SJSA1 (cell line): ENCODE measurements around the gene TAF1C. TPM values are rescaled to one million over a fixed set of nuclear protein-coding genes. Genes with fewer than 3 reads are reported as not detected.

Source experiments
- DNase-seq, 2 experiments: peaks; one replicate each; pipeline ENCODE4 v3.0.0-alpha.2; 2015 to 2020; ENCODE audit warnings: low spot score in 2 of 2, low read depth in 1 of 2
- H3K27ac ChIP-seq: fragments of 250-450 bp; sonication (Bioruptor Pico); 2 replicates; pipeline ENCODE4 v1.5.1; 2020; ENCODE audit warnings: mild to moderate bottlenecking, moderate library complexity
- H3K27me3 ChIP-seq: fragments of 250-450 bp; sonication (Bioruptor Pico); replicated peaks from 2 replicates; pipeline ENCODE4 v1.5.1; 2020; ENCODE audit warnings: mild to moderate bottlenecking, moderate library complexity
- H3K36me3 ChIP-seq: fragments of 250-450 bp; sonication (Bioruptor Pico); 2 replicates; pipeline ENCODE4 v1.5.1; 2020; ENCODE audit warnings: mild to moderate bottlenecking
- H3K4me1 ChIP-seq: fragments of 250-450 bp; sonication (Bioruptor Pico); replicated peaks from 2 replicates; pipeline ENCODE4 v1.6.1; 2021; ENCODE audit warnings: mild to moderate bottlenecking
- H3K4me3 ChIP-seq: fragments of 250-450 bp; sonication (Bioruptor Pico); 2 replicates; pipeline ENCODE4 v1.5.1; 2020; ENCODE audit warnings: mild to moderate bottlenecking
- H3K9me3 ChIP-seq: fragments of 250-450 bp; sonication (Bioruptor Pico); replicated peaks from 2 replicates; pipeline ENCODE4 v1.5.1; 2020; ENCODE audit warnings: mild to moderate bottlenecking
- total RNA-seq: library from RNA; depleted of rRNA; stranded (reverse); fragments of >200 nt; shearing (Covaris generic); gene quantifications from 2 replicates; pipeline ENCODE4 v1.2.3, GENCODE V29; 2014; rRNA removed

TAF1C gene
- total RNA-seq, 1 experiment from 2014 or later, result 20.5 TPM

- Histone ChIP-seq H3K36me3 (peaks cover 11% of the 10 kb centered on the region), H3K9me3 (no peaks in the 10 kb centered on the region), H3K27me3 (no peaks in the 10 kb centered on the region), H3K4me3 (no peak overlapping the region), H3K27ac (no peak overlapping the region), H3K4me1 (peaks cover 26% of the 10 kb centered on the region)
- DNase-seq, result no peak
These were observed 54.2 kb downstream of the TAF1C start for GRCh38 chr16:84132527-84133285.

- H3K27ac ChIP-seq, result no peak overlapping the region
- H3K4me1 ChIP-seq, result peaks cover 10% of the 10 kb centered on the region
- H3K27me3 ChIP-seq, result no peaks in the 10 kb centered on the region
- no peak overlapping the region for H3K4me3 ChIP-seq
- DNase-seq, result no peak
- peaks cover 11% of the 10 kb centered on the region for H3K36me3 ChIP-seq
- H3K9me3 ChIP-seq, result no peaks in the 10 kb centered on the region
These were observed 55.7 kb downstream of the TAF1C start for GRCh38 chr16:84131117-84131516.

Other genes starting within 250 kb of the TAF1C start
- 1.7 and 6.4 TPM in 2 replicates for gene OSGIN1, start 233.8 kb downstream of the TAF1C start, total RNA-seq
- gene NECAB2, start 218.8 kb downstream of the TAF1C start, total RNA-seq, result not detected in 2 replicates
- gene SLC38A8, start 144.3 kb downstream of the TAF1C start, total RNA-seq, result not detected in 2 replicates
- gene MBTPS1, start 70.1 kb downstream of the TAF1C start, total RNA-seq, result 64.9 and 65.0 TPM in 2 replicates
- gene HSDL1, start 41.9 kb downstream of the TAF1C start, total RNA-seq, result 29.0 and 36.4 TPM in 2 replicates
- not detected in 2 replicates for gene DNAAF1, start 41.7 kb downstream of the TAF1C start, total RNA-seq
- not detected in 2 replicates for gene ADAD2, start 4.1 kb upstream of the TAF1C start, total RNA-seq
- not detected in 2 replicates for gene KCNG4, start 53.0 kb upstream of the TAF1C start, total RNA-seq
- 125 and 143 TPM in 2 replicates for gene WFDC1, start 107.8 kb upstream of the TAF1C start, total RNA-seq
- not detected in 2 replicates for gene ATP2C2, start 181.5 kb upstream of the TAF1C start, total RNA-seq